NCI-H2107 treated with DMSO at 0.1 percent for 48 hours (cell line): ENCODE measurements around the gene MSH2.
A peak's percentile ranks its signal among the peaks of the same experiment; 100 is the strongest.
"Not testable (repeated sequence)": the region's sequence is repeated elsewhere in the genome, so short reads cannot be mapped to it uniquely, and the experiment has no call there.

ENCODE experiments used
- DNase-seq: peaks from one replicate; lab custom pipeline; 2025; ENCODE audit not compliant: unreplicated experiment; lab: John Stamatoyannopoulos, UW

MSH2 gene

DNA sequence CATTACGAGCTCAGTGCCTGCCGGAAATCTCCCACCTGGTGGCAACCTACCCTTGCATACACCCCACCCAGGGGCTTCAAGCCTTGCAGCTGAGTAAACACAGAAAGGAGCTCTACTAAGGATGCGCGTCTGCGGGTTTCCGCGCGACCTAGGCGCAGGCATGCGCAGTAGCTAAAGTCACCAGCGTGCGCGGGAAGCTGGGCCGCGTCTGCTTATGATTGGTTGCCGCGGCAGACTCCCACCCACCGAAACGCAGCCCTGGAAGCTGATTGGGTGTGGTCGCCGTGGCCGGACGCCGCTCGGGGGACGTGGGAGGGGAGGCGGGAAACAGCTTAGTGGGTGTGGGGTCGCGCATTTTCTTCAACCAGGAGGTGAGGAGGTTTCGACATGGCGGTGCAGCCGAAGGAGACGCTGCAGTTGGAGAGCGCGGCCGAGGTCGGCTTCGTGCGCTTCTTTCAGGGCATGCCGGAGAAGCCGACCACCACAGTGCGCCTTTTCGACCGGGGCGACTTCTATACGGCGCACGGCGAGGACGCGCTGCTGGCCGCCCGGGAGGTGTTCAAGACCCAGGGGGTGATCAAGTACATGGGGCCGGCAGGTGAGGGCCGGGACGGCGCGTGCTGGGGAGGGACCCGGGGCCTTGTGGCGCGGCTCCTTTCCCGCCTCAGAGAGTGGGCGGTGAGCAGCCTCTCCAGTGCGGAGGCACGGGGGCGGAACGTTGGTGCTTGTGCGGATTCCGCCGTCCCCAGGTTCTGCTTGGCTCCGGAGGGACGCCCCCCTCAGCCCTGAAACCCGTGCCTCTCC, at the start of gene MSH2:
MSH2 (plus strand) TSS at position 352 of the 804 bp plus-strand sequence; CDS start at position 388, 36 bp downstream.
- peak; percentile 92 for DNase-seq

DNA sequence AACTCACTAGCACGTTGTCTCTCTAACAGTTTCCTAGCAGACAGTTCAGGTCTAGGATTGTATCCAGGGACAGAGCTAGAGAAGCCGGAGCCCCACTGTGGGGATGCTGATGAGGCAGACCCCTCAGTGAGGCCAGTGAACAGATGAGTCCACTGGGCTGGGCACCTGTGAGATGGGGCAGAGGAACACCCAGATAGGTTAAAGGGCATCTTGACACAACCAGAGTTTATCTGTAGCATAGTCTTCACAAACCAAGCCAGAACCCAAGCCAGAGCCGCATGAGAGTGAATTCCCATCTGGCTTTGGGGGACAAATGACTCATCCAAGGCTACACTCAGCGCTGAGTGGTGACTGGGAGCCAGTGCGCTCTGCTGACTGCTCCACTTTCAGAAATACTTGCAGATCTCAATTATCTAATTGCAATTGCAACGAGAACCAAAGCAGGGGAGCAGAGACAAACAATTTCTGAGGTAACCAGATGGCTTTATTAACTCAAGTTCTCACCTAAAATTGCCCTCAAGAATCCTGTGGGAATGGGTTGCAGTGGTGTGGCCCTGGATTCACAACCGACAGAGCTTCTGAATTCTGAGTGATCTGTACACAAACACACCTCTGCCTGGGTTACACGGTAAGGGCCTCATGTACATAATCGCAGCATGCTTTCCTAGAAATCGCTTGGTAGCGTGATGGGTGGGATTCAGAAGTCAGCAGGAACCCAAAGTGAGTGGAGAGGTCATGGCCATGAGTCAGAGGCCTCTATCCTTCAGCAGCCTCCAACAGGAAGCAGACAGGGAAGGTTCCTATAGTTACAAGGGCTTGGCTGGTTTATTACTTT, 48.7 kb upstream of the MSH2 start:
- DNase-seq: no peak

DNA sequence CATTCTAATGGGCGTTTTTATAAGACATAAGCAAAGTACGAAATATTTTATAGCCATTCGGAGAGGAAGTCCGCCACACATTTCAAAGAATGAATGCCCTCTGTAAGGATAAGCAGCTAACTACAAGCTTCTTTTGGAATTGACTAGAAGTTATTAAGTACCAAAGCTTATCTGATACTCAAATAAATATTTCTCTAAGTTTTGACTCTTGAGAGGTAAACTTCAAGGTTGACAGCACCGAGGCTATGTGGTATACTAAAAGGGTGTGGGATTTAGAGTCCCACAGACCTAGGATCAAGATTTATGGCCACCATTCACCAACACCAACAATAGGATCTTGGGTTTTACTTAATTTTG, 48.1 kb upstream of the MSH2 start:
- DNase-seq: no peak

GRCh38 chr2:47357483-47357882, 45.5 kb upstream of the MSH2 start:
- no peak for DNase-seq

DNA sequence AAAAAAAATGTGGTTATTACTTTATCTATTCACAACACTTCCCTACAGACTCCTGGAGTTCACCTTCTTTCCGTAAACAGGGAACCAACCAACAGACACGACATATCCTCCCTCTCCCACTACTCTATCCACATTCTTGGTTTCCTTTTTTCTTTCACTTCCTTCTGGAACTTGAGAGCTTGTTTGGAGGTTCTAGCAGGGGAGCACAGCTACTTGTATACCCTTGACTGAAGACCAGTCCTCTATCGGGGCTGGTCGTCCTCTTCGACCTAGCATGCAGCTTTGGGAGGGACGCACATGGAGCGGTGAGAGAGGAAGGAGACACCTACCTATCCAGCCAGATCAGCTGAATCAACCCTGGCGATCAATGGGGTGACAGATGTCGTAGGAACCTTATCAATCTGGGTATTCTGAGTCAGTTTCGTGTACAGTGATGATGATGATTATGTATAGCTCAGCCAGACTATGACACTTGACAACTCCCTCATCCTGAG, 43.5 kb upstream of the MSH2 start:
- no peak for DNase-seq

DNA sequence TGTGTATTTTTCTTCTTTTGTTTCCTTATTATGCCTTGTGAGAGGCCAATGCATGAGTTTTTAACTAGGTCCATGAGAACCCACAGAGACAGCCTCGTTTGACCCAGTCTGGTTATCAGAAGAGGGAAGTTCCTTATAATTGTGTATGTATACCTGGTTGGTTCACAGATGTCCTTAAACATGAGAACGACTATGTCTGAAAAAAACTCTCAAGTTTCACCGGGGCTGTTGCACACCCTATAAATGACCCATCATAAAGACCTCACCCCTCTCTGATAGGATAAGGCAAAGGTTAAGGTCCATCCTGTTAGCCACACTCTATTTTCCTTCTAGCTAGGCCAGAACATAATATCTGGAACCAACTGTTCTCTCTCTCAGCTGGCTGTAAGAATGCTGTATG, 42.7 kb upstream of the MSH2 start:
- no peak for DNase-seq

DNA sequence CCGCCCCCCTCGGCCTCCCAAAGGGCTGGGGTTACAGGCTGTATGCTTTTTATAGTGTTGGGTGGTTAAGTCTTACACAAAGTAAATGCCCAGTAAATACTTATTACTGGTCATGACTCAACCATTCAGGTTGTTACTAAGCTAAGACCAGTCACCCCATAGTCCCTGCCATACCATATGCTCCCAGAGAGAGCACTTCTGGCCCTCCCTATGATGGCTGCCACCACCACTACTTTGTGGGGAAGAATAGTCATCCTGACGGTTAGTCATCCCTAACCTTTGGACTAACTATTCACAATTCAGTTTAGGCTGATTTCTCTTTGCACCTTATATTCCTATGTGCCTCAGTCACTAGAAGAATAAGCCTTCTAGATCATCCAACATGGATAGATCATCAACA, 42.0 kb upstream of the MSH2 start:
- no peak for DNase-seq

DNA sequence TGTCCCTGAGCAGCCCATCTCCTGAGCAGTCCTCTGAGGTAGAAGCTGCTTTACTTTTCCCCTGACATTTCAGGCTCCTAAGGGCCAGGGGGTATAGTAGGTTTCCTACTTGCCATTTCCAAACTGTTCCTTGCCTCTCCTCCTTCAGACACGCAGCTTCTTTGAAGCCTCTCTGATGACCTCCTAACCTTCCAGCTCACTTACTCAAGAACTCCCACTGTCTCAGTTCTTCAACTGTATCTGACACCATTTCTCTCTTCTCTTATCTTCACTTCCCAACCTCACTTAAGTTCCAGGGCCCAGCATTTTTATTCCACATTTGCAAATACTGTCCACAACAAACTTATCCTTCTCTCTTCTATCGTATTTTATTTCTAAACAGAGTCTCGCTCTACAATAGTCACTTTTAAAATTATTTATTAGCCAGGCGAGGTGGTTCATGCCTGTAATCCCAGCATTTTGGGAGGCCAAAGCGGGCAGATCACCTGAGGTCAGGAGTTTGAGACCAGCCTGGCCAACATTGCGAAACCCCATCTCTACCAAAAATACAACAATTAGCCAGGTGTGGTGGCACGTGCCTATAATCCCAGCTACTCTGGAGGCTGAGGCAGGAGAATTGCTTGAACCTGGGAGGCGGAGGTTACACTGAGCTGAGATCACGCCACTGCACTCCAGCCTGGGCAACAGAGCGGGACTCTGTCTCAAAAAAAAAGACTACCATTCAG, 41.3 kb upstream of the MSH2 start:
- DNase-seq: not testable (repeated sequence)

DNA sequence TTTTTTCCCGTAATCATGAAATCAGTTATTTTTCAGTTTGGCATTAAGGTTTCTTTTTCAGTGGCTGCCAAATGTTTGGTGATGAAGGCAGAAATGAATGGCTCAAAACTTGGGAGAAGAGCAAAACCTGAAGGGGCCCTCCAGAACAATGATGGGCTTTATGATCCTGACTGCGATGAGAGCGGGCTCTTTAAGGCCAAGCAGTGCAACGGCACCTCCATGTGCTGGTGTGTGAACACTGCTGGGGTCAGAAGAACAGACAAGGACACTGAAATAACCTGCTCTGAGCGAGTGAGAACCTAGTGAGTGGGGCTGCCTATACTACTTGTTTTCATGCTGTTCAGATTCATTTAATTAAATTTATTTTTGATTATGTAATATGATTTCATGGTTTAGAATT, 29.2 kb upstream of the MSH2 start:
- peak; percentile 30 for DNase-seq

DNA sequence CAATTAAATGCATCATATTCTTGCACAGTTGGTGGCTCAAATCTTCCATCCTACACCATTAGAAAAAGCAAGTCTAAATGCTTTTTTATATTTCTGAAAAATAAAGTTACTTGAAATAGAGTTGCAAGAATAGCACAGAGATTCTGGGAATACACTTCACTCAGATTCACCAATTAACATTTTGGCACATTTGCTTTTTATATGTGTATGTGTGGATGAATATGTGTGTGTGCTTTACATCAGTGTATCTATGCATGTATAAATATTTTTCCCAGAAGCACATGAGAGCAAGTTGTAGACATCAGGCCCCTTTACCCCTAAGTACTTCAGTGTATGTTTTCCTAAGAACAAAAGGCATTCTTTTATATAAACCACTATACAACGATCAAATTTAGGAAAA, 27.6 kb upstream of the MSH2 start:
- DNase-seq: no peak

DNA sequence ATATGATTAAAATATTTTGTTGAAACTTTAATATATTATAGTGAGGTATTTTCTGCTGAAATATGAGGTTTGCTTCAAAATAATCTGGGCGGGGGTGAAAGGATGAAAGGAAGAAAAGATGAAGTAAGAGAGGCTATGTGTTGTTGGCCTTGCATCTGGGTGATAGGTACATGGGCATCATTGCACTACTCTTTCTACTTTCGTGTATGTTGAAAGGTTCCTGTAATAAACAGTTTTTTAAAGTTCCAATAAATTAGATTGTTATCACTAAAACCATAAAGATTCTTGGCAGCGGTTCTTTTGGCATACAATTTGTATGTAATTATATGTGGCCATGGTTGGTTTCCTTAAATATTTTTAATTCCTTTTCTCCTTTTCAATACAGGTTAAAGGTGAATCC, 23.6 kb upstream of the MSH2 start:
- no peak for DNase-seq

DNA sequence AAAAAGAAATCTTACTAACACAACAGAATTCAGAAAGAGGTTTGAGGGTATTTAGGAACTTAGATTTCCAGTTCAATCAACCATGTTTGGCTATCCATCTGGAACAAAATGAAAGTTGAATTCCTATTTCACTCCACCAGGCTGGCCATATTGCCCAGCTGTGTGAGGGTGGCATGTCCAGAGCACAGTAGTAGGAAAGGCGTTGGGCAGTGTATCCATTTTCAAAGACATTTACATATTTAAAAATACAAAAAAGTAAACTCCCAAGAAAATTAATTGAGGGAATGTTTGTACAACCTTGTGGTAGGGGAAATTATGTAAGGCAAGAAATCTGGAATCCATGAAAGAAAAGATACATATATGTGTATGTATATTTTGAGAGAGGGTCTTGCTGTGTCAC, 21.5 kb upstream of the MSH2 start:
- DNase-seq: no peak

- DNase-seq: no peak
Measured at GRCh38 chr2:47386551-47386950, 16.4 kb upstream of the MSH2 start.

GRCh38 chr2:47388888-47389287, 14.1 kb upstream of the MSH2 start:
- DNase-seq: no peak

- DNase-seq: no peak
Measured at GRCh38 chr2:47389692-47390091, 13.3 kb upstream of the MSH2 start.

GRCh38 chr2:47401789-47402554, 984 bp upstream of the MSH2 start:
- DNase-seq: no peak

DNA sequence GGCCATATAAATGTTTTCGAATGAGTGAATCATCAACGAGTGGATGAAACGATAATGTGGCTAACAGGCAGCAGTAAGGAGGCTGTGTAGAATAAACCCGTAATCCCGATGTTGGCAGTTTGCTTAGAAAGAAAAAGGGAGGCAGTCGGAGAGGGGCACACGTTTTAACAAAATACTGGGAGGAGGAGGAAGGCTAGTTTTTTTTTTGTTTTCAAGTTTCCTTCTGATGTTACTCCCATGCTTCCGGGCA, 476 bp upstream of the MSH2 start:
- no peak for DNase-seq

GRCh38 chr2:47403609-47404193, 745 bp downstream of the MSH2 start:
- DNase-seq: no peak

- DNase-seq: no peak
Measured at GRCh38 chr2:47404356-47404755, 1.4 kb downstream of the MSH2 start.

DNA sequence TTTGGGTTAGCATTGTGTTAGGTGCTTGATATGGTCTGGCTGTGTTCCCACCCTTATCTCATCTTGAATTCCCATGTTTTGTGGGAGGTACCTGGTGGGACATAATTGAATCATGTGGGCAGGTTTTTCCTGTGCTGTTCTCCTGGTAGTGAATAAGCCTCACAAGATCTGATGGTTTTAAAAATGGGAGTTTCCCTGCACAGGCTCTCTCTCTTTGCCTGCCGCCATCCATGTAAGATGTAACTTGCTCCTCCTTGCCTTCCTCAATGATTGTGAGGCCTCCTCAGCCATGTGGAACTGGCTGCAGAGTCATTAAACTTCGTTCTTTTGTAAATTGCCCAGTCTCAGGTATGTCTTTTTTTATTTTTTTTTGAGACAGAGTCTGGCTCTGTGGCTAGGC, 2.8 kb downstream of the MSH2 start:
- DNase-seq: no peak
